GOT3 (cell line): ENCODE results near the gene NUFIP1.
"Not testable (repeated sequence)": the region's sequence is repeated elsewhere in the genome, so short reads cannot be mapped to it uniquely, and the experiment has no call there.

Experiments used
- DNase-seq: peaks from one replicate; lab custom pipeline; 2025; ENCODE audit warnings: mixed read lengths; lab: John Stamatoyannopoulos, UW

NUFIP1 gene

GRCh38 chr13:44989071-44989889 lies at the start of gene NUFIP1, which contains the start of gene GPALPP1:
Gene NUFIP1 (minus strand): TSS chr13:44989471. CDS start chr13:44989436, 35 bp downstream.
Gene GPALPP1 (plus strand): TSS chr13:44989538. CDS start chr13:44989655, 117 bp downstream.
- peak; percentile 76 for DNase-seq

GRCh38 chr13:45036206-45036605 lies 46.9 kb upstream of the NUFIP1 start:
- no peak for DNase-seq

GRCh38 chr13:45034342-45034741 lies 45.1 kb upstream of the NUFIP1 start:
- DNase-seq, result no peak

DNA sequence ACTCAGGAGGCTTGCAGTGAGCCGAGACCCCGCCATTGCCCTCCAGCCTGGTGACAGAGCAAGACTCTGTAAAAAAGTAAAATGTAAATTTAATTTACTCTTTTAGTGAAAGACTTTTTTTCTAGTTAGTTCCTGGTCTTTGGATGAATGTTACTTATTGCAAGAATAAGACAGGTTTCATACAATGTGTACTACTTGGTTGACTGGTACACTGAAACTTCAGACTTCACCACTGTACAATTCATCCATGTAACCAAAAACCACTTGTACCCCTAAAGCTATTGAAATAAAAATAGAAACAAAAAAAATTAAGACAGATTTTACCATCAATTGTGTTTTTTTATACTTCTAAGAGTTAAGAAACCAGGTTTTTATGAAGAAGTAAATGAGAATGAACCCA lies 35.6 kb upstream of the NUFIP1 start:
- DNase-seq, result no peak

- DNase-seq, result no peak
Measured at GRCh38 chr13:45021250-45021649, 32.0 kb upstream of the NUFIP1 start.

DNA sequence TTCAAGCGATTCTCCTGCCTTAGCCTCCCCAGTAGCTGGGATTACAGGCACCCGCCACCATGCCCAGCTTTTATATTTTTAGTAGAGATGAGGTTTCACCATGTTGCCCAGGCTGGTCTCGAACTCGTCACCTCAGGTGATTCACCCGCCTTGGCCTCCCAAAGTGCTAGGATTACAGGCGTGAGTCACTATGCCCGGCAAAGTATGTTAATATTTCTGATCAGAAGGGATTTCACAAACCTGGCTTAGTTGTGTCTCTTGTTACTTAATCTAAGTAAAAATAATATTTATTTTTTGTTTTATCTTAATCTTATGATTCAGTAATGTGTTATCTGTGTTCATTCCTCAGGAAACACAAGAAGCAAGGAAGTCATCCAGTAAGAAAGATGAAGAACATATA lies 30.7 kb upstream of the NUFIP1 start:
- DNase-seq, result not testable (repeated sequence)

GRCh38 chr13:45016792-45017425 lies 27.6 kb upstream of the NUFIP1 start:
- no peak for DNase-seq

DNA sequence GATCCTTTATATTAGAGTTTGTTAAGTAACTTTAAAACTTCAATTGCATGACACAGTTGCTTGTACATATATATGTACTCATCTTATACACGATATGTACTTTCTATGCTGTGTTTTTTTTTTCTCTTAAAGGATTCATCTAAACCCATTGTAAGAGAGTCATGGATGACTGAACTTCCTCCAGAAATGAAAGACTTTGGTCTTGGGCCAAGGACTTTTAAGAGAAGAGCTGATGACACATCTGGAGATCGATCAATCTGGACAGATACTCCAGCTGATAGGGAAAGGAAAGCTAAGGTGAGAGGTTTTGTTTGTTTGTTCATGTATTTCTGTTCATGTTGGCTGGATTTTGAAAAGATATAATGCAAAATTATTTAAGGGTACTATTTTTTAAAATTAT lies 26.0 kb upstream of the NUFIP1 start:
- no peak for DNase-seq

- no peak for DNase-seq
Measured at GRCh38 chr13:45011198-45011597, 21.9 kb upstream of the NUFIP1 start.

- no peak for DNase-seq
Measured at GRCh38 chr13:45007823-45008222, 18.6 kb upstream of the NUFIP1 start.

DNA sequence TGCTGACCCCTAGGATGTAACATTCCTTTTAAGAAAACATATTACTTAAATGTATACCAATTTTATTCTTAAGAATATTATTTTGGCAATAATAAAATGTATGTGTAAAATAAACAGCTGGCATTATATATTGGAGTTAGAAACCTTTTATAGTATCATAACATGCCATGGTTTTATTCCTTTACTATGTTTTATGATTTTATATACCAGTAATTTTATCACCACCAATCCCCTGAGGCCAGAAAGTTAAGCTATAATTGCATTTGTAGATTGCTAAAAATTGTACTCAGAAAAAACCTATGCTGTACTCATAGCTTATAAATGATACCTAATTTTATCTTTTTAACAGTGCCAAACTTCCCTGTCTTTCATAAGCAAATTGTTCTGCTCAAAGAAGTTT lies 18.0 kb upstream of the NUFIP1 start:
- no peak for DNase-seq

DNA sequence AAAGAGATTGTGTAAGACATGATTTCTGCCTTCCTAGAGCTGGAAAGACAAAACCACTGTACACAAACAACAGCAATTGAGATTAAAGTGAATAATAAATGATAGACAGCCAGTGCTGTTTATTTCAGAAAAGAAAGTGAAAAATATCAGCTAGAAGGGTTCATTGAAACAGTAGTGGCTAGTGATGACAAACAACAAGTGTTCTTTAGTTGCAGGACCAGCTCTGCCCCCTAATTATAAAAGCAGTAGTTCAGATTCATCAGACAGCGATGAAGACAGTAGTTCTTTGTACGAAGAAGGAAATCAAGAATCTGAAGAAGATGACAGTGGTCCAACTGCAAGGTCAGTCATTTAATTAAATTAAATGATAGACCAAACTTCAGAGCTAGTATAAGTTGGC lies 14.8 kb upstream of the NUFIP1 start:
- no peak for DNase-seq

GRCh38 chr13:45003417-45003816 lies 14.1 kb upstream of the NUFIP1 start:
- DNase-seq, result no peak

- DNase-seq, result no peak
Measured at GRCh38 chr13:44989941-44990340, 670 bp upstream of the NUFIP1 start.

DNA sequence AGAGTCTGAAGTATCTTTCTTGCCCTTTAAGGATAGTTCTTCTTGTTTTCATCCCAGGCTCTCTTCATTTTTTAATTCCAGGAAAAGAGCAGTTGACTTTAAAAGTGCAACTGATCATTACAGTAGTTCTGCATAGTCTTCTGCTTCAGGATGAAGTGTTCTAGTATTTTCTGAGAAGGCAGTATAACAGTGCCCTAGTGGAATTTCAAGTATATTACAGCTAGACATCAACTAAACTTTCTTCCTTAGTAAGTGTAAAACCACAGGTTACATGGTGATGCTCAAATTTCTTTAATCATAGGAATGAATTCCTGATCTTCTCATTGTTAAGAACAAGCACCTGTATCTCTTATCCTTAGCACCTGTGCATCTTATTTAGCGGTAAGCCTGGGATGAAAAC lies 10.9 kb downstream of the NUFIP1 start:
- no peak for DNase-seq

DNA sequence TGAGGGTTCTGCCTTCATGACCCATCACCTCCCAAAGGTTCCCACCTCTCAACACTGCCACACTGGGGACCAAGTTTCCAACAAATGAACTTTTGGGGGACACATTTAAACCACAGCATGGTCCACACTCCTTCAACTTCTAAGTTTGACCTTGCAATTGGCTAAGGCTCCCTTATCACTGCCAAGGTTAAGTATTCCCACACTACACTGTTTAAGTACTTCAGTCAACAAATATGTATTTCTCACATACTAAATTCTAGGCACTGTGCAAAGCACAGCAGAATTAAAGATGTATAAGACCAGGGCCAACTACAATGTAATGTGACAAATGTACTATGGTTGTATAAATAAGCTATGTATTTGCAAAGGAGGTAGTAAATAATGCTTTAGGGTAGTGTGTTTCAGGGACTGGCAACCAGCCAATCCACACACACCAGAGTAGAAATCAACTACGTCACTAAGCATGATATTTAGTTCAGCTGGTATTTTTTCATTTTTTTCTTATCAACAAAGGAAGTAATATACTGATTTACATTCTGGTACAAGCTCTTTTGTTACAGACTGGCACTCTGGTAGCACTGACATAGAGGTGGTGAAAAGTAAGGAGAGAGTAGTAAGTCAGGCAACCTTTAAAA lies 12.2 kb downstream of the NUFIP1 start:
- DNase-seq, result no peak

DNA sequence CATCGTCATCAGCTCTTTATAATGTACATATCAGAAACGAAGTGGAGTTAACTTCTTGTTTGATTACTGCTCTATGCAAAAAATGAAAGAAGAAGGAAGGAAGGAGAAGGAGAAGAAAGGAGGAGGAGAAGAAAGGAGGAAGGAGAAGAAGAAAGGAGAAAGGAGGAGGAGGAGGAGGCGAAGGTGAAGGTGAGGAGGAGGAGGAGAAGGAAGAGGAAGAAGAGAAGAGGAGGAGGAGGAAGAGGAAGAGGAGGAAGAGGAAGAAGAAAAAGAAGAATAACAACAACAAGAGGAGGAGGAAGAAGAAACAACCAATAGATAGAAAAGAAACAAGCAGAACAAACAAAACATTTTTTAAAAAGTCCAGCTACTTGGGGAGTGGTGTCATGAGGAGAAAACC lies 13.1 kb downstream of the NUFIP1 start:
- DNase-seq, result no peak

DNA sequence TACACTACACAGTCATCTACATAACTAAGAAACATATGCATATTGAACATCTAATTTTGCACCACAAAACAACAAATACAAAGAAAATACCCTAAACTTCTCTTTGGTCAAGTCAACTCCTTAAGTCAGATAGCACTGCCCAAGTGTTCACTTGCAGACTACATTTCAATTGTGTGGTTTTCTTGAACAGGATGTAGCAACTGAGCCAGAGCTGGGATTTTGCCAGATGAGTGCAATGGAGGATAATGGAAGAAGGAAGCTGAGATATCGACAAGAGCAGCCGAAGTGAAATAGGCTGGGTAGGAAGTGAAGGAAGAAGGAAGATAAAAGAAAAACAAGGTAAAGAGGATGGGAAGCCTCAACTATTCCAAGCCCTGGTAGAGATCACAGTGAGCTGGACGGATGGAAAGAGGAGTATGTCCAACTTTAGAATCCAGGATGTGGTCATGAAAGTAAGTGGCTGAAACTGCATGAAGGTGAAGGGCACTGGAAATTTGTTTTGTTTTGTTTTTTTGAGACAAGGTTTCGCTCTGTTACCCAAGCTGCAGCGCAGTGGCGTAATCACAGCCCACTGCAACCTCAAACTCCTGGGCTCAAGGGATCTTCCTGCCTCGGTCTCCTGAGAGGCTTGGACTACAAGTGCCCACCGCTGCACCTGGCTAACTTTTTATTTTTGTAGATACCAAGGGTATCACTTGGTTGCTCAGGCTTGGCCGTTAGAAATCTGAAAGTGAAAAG lies 15.0 kb downstream of the NUFIP1 start:
- no peak for DNase-seq

- no peak for DNase-seq
Measured at GRCh38 chr13:44972956-44973581, 16.2 kb downstream of the NUFIP1 start.

DNA sequence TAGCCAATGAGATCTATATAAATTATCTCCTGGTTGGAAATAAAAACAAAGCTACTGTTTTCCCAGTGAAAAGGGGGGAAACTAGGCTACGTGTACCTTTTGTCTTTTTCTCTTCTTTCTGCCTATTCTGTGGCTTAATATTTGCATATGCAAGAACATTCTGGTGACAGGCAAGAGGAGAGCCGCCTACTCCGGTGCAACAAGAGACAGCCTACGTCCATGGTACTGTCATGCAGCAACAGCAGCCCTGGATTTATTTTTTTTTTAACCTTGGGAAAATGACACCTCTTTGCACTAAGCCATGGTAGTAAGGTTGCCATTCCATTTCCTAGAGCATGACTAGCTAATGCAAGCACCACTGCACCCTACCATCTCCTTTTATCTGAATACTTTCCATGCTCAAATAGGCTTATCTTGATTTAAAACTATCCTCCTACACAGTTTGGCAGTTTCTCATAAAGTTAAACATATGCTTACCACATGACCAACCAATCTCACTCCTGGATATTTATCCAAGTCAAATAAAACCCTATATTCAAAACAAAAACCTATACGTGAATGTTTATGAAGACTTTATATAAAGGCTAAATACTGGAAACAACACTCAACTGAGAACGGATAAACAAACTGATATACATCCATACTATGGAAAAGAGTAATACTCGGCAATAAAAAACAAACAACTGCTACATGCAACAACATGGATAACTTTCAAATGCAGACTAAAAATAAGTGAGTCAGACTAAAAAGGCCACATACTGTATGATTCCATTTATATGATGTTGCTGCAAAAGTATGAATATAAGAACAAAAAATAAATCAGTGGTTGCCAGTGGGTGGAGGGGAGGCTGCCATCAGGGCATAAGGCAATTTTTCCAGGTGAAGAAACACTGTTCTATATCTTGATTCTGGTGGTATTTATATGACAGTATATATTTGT lies 17.3 kb downstream of the NUFIP1 start:
- DNase-seq, result no peak
